Astrocyte (in vitro differentiated cells and primary cell): ENCODE results near the gene MATN1.

ENCODE experiments used
- CTCF ChIP-seq: IDR thresholded peaks from 2 replicates; pipeline ENCODE4 v1.5.1; 2011; ENCODE audit warnings: low read depth, mild to moderate bottlenecking, inconsistent platforms, low read length, moderate library complexity; ENCODE audit not compliant: insufficient read depth
- EZH2 ChIP-seq: IDR thresholded peaks from 2 replicates; pipeline ENCODE4 v1.6.1; 2012; ENCODE audit warnings: mild to moderate bottlenecking, low read length, inconsistent platforms; ENCODE audit not compliant: insufficient read depth

- TF ChIP-seq CTCF: no peak
- TF ChIP-seq EZH2: no peak
These were observed 20.8 kb upstream of the MATN1 start for GRCh38 chr1:30744060-30744756.
